Endothelial cell of umbilical vein (primary cell): ENCODE measurements around the gene UPB1. TPM values are rescaled to one million over a fixed set of nuclear protein-coding genes. Genes with fewer than 3 reads are reported as not detected.

Experiments used
- BruUV-seq: library from RNA; stranded (reverse); fragments of 400-500 nt; replicated peaks from 2 replicates; lab custom pipeline; 2021; lab: Mats Ljungman, UMichigan
- CTCF ChIA-PET: fragments of 300-600, 350-600 bp; sonication (Branson Sonifier 250); formaldehyde crosslinking; loops from one replicate; lab custom pipeline; 2021; ENCODE audit warnings: antibody characterized with exemption, inconsistent platforms; lab: Charles Lee
- POLR2A ChIA-PET: fragments of 300-600, 350-600 bp; sonication (Branson Sonifier 250); formaldehyde crosslinking; loops from one replicate; lab custom pipeline; 2021; ENCODE audit warnings: antibody characterized with exemption, inconsistent platforms; lab: Charles Lee
- DNase-seq: peaks from one replicate; pipeline ENCODE4 v3.0.0-alpha.2; 2011; ENCODE audit warnings: low read depth, low spot score
- FAIRE-seq: peaks from 2 replicates; lab custom pipeline; 2011; peaks lifted over from hg19 to GRCh38; lab: Jason Lieb, UNC
- H2AFZ ChIP-seq: 2 replicates; pipeline ENCODE4 v1.6.0; 2012; ENCODE audit warnings: low read depth, low read length, control low read depth, inconsistent platforms
- H3K27ac ChIP-seq: 2 replicates; pipeline ENCODE4 v1.5.1; 2011; ENCODE audit warnings: low read depth, mild to moderate bottlenecking, control low read depth, low read length, moderate library complexity; ENCODE audit not compliant: insufficient read depth
- H3K27me3 ChIP-seq, 2 experiments: 2 replicates each; pipeline versions ENCODE4 v1.6.0 to v1.6.1; 2011; ENCODE audit warnings: low read length in 2 of 2, mixed read lengths in 1 of 2; ENCODE audit not compliant: control insufficient read depth in 2 of 2, insufficient read depth in 2 of 2
- H3K36me3 ChIP-seq, 2 experiments: 2 replicates in 1 of 2; 3 replicates in 1 of 2; pipeline ENCODE4 v1.5.1; 2011; ENCODE audit warnings: low read length in 2 of 2, mild to moderate bottlenecking in 1 of 2, moderate library complexity in 1 of 2; ENCODE audit not compliant: control insufficient read depth in 2 of 2, insufficient read depth in 2 of 2; ENCODE audit errors: extremely low read depth in 1 of 2
- H3K4me1 ChIP-seq: 3 replicates; pipeline ENCODE4 v1.5.1; 2011; ENCODE audit warnings: mild to moderate bottlenecking, low read length; ENCODE audit not compliant: control insufficient read depth, insufficient read depth; ENCODE audit errors: extremely low read depth
- H3K4me2 ChIP-seq: 2 replicates; pipeline ENCODE4 v1.6.1; 2011; ENCODE audit warnings: low read length, control low read depth, mixed read lengths; ENCODE audit not compliant: insufficient read depth
- H3K4me3 ChIP-seq, 3 experiments: fragments of 200-600 bp in 1 of 3; sonication (generic), shearing (Covaris generic) in 1 of 3; replicated peaks in 1 of 3; 2 replicates each; pipeline ENCODE4 v1.5.1; 2011 to 2016; ENCODE audit warnings: control low read depth in 3 of 3, low read length in 3 of 3, mild to moderate bottlenecking in 2 of 3, inconsistent platforms in 1 of 3, low read depth in 1 of 3, moderate library complexity in 1 of 3; ENCODE audit not compliant: insufficient read depth in 1 of 3
- H3K79me2 ChIP-seq: 2 replicates; pipeline ENCODE4 v1.6.0; 2012; ENCODE audit warnings: low read length, inconsistent platforms; ENCODE audit not compliant: control insufficient read depth, insufficient read depth
- H3K9ac ChIP-seq: replicated peaks from 2 replicates; pipeline ENCODE3; 2011; ENCODE audit warnings: low read length, control low read depth; ENCODE audit not compliant: insufficient read depth; ENCODE audit errors: extremely low read depth
- H3K9me1 ChIP-seq: replicated peaks from 3 replicates; pipeline ENCODE4 v1.6.0; 2011; ENCODE audit warnings: mild to moderate bottlenecking, low read length; ENCODE audit not compliant: control insufficient read depth, insufficient read depth; ENCODE audit errors: extremely low read depth
- H3K9me3 ChIP-seq: replicated peaks from 2 replicates; pipeline ENCODE4 v1.5.1; 2012; ENCODE audit warnings: low read length, inconsistent platforms; ENCODE audit not compliant: control insufficient read depth, insufficient read depth
- H4K20me1 ChIP-seq: replicated peaks from 2 replicates; pipeline ENCODE3; 2011; ENCODE audit warnings: mild to moderate bottlenecking, low read length; ENCODE audit not compliant: control insufficient read depth, insufficient read depth; ENCODE audit errors: extremely low read depth
- EZH2 ChIP-seq: IDR thresholded peaks from 2 replicates; pipeline ENCODE4 v1.6.1; 2012; ENCODE audit warnings: borderline replicate concordance, low read depth, mild to moderate bottlenecking, moderate library complexity, low read length, inconsistent platforms; ENCODE audit not compliant: severe bottlenecking
- FOS ChIP-seq: IDR thresholded peaks from 2 replicates; pipeline ENCODE4 v1.6.1; 2011; ENCODE audit warnings: mild to moderate bottlenecking, low read length, moderate library complexity, borderline replicate concordance; ENCODE audit not compliant: insufficient read depth
- GATA2 ChIP-seq: IDR thresholded peaks from 2 replicates; pipeline ENCODE4 v1.7.0; 2011; ENCODE audit warnings: low read depth, mild to moderate bottlenecking, moderate library complexity, mixed read lengths, low read length; ENCODE audit not compliant: insufficient read length, insufficient read depth
- JUN ChIP-seq: IDR thresholded peaks from 2 replicates; pipeline ENCODE4 v1.6.1; 2011; ENCODE audit warnings: borderline replicate concordance, low read depth; ENCODE audit not compliant: insufficient read length, insufficient read depth
- MYC ChIP-seq: IDR thresholded peaks from one replicate; pipeline ENCODE4 v1.6.1; 2011; ENCODE audit warnings: mild to moderate bottlenecking, low read depth, low read length
- POLR2A ChIP-seq: IDR thresholded peaks from 2 replicates; pipeline ENCODE4 v1.6.1; 2012; ENCODE audit warnings: low read depth, mild to moderate bottlenecking, control low read depth, low read length
- POLR2AphosphoS5 ChIP-seq: IDR thresholded peaks from 2 replicates; pipeline ENCODE4 v1.6.1; 2012; ENCODE audit warnings: low read depth, mild to moderate bottlenecking, control low read depth, low read length, moderate library complexity; ENCODE audit not compliant: insufficient read depth
- dilution Hi-C: fragments of 300-500 bp; cut with MboI; formaldehyde crosslinking; loops from one replicate; pipeline ENCODE4 v1.15.0; 2019; ENCODE audit warnings: low sequenced_read_pairs; ENCODE audit not compliant: extremely low pct_ligation_motif_present
- intact Hi-C: fragments of 100-400 bp; cut with micrococcal nuclease; formaldehyde crosslinking; loops from one replicate; pipeline ENCODE4 v1.10.0; 2022
- polyA plus RNA-seq, 4 experiments: library from polyadenylated mRNA; depleted of rRNA in 3 of 4; stranded (reverse) in 3 of 4; unstranded in 1 of 4; fragments of >200 nt; gene quantifications; 2 replicates each; pipeline versions ENCODE4 v1.2.1 to v1.2.3, GENCODE V29; 2011 to 2012; ENCODE audit warnings: missing spikeins in 1 of 4
- total RNA-seq: library from RNA; stranded (reverse); gene quantifications from 2 replicates; pipeline ENCODE4 v1.2.3, GENCODE V29; 2021
- TF ChIP-seq, protein P1 (sequence below), 2 donors: IDR thresholded peaks; 1 replicate in 1 of 2; 2 replicates in 1 of 2; pipeline ENCODE4 v1.5.1; 2011; ENCODE audit warnings: low read length in 2 of 2, mild to moderate bottlenecking in 2 of 2, moderate library complexity in 2 of 2, control low read depth in 1 of 2, inconsistent platforms in 1 of 2, low read depth in 1 of 2; ENCODE audit not compliant: insufficient read depth in 1 of 2; ENCODE audit errors: extremely low read depth in 1 of 2
- TF ChIP-seq, protein P2 (sequence below): IDR thresholded peaks from 2 replicates; pipeline ENCODE4 v1.6.1; 2011; ENCODE audit not compliant: insufficient read depth, insufficient read length

Gene UPB1
- total and polyA plus RNA-seq, 2 donors (not counting 3 experiments of a cell fraction or from before 2014, with no cell fraction given), result 0.30 to 0.80 TPM

DNA sequence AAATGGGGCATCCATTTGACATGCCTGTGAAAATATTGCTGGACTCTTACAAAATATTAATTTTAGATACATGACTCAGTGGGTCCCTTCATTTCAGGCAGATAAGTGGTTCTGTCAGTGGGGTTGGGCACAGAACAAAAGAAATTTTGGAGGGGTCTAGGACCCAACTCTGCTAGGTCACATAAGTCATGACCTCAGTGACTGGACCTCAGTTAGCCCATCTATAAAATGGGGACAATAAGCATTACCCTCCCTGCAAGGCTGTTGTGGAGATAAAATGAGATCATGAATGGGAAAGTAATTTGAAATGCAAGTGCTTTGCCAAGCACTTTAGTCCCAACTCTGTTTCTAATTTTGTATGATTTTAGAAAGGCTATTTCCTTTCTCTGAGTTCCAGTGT lies 44.0 kb upstream of the UPB1 start:
- no peak overlapping the region for H3K4me3 ChIP-seq
- H3K36me3 ChIP-seq, result no peaks in the 10 kb centered on the region
- no peaks in the 10 kb centered on the region for H3K9me1 ChIP-seq
- no peaks in the 10 kb centered on the region for H3K79me2 ChIP-seq
- dilution Hi-C loops, result no loop called here
- DNase-seq, result no peak
- H3K9me3 ChIP-seq, result no peaks in the 10 kb centered on the region
- H3K9ac ChIP-seq, result no peak overlapping the region
- ChIA-PET POLR2A (interaction anchor here (1.1 kb wide), 1 partner anchor 78 kb away, joined by 3 read pairs; no protein-coding TSS in a partner anchor), CTCF (no interaction called here)
- peaks cover 17% of the 10 kb centered on the region for H3K4me1 ChIP-seq
- H2AFZ ChIP-seq, result no peak overlapping the region
- no peak for FAIRE-seq
- BruUV-seq, result no TSS peak
- intact Hi-C loops, result no loop called here
- no peak for TF ChIP-seq FOS
- TF ChIP-seq, protein P1, sequence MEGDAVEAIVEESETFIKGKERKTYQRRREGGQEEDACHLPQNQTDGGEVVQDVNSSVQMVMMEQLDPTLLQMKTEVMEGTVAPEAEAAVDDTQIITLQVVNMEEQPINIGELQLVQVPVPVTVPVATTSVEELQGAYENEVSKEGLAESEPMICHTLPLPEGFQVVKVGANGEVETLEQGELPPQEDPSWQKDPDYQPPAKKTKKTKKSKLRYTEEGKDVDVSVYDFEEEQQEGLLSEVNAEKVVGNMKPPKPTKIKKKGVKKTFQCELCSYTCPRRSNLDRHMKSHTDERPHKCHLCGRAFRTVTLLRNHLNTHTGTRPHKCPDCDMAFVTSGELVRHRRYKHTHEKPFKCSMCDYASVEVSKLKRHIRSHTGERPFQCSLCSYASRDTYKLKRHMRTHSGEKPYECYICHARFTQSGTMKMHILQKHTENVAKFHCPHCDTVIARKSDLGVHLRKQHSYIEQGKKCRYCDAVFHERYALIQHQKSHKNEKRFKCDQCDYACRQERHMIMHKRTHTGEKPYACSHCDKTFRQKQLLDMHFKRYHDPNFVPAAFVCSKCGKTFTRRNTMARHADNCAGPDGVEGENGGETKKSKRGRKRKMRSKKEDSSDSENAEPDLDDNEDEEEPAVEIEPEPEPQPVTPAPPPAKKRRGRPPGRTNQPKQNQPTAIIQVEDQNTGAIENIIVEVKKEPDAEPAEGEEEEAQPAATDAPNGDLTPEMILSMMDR (IDR thresholded peaks at IDR 0.05; ENCODE audit: extremely low read depth in 1 of 2, insufficient read depth in 1 of 2, low read depth in 1 of 2, low read length in 2 of 2), result no peak
- TF ChIP-seq POLR2AphosphoS5, result no peak
- TF ChIP-seq MYC, result no peak
- no peak for TF ChIP-seq JUN
- TF ChIP-seq GATA2, result no peak
- TF ChIP-seq, protein P2, sequence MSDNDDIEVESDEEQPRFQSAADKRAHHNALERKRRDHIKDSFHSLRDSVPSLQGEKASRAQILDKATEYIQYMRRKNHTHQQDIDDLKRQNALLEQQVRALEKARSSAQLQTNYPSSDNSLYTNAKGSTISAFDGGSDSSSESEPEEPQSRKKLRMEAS, result no peak
- TF ChIP-seq POLR2A, result no peak
- no peak for TF ChIP-seq EZH2
- H3K27ac ChIP-seq, result no peak overlapping the region
- no peaks in the 10 kb centered on the region for H3K27me3 ChIP-seq
- H3K4me2 ChIP-seq, result no peak overlapping the region
- no peaks in the 10 kb centered on the region for H4K20me1 ChIP-seq
